HG02870 (cell line): ENCODE measurements around the gene PLXNC1.

Experiments used
- ATAC-seq: cut with Tn5 transposase; IDR thresholded peaks from one replicate; pipeline ENCODE4 v1.9.1; 2021; ENCODE audit warnings: mild to moderate bottlenecking, moderate library complexity; ENCODE audit not compliant: unreplicated experiment

PLXNC1 gene

GRCh38 chr12:94228488-94228907, 80.1 kb downstream of the PLXNC1 start:
- ATAC-seq, result peak; percentile 55

- ATAC-seq, result no peak
Measured at GRCh38 chr12:94229902-94230301, 81.5 kb downstream of the PLXNC1 start.

GRCh38 chr12:94230357-94230905, 82.1 kb downstream of the PLXNC1 start:
- no peak for ATAC-seq

- ATAC-seq, result no peak
Measured at GRCh38 chr12:94231709-94232108, 83.3 kb downstream of the PLXNC1 start.

GRCh38 chr12:94235848-94236247, 87.5 kb downstream of the PLXNC1 start:
- no peak for ATAC-seq

- no peak for ATAC-seq
Measured at GRCh38 chr12:94239332-94239993, 91.1 kb downstream of the PLXNC1 start.

GRCh38 chr12:94240171-94240570, 91.8 kb downstream of the PLXNC1 start:
- peak; percentile 89 for ATAC-seq

- ATAC-seq, result no peak
Measured at GRCh38 chr12:94242901-94243300, 94.5 kb downstream of the PLXNC1 start.

GRCh38 chr12:94244165-94245133, 96.1 kb downstream of the PLXNC1 start:
- ATAC-seq, result peak; percentile 60

- ATAC-seq, result no peak
Measured at GRCh38 chr12:94245631-94246383, 97.4 kb downstream of the PLXNC1 start.

GRCh38 chr12:94247246-94247645, 98.9 kb downstream of the PLXNC1 start:
- no peak for ATAC-seq

- ATAC-seq, result no peak
Measured at GRCh38 chr12:94248582-94248981, 100.2 kb downstream of the PLXNC1 start.

GRCh38 chr12:94250130-94250529, 101.8 kb downstream of the PLXNC1 start:
- ATAC-seq, result no peak

GRCh38 chr12:94254270-94254669, 105.9 kb downstream of the PLXNC1 start:
- ATAC-seq, result no peak

GRCh38 chr12:94255006-94255405, 106.6 kb downstream of the PLXNC1 start:
- no peak for ATAC-seq

- no peak for ATAC-seq
Measured at GRCh38 chr12:94255428-94255827, 107.1 kb downstream of the PLXNC1 start.

- ATAC-seq, result peak; percentile 41
Measured at GRCh38 chr12:94258593-94258992, 110.2 kb downstream of the PLXNC1 start.

- ATAC-seq, result no peak
Measured at GRCh38 chr12:94260017-94260416, 111.6 kb downstream of the PLXNC1 start.

GRCh38 chr12:94260717-94261116, 112.3 kb downstream of the PLXNC1 start:
- ATAC-seq, result no peak

GRCh38 chr12:94261119-94261518, 112.7 kb downstream of the PLXNC1 start:
- no peak for ATAC-seq

- ATAC-seq, result no peak
Measured at GRCh38 chr12:94261786-94262185, 113.4 kb downstream of the PLXNC1 start.
